ENCODE results near the gene MCCC1. TPM values are rescaled to one million over a fixed set of nuclear protein-coding genes. Genes with fewer than 3 reads are reported as not detected.
A peak's percentile ranks its signal among the peaks of the same experiment; 100 is the strongest.

The MCCC1 gene
- total RNA-seq, 1 experiment from 2014 or later: 19.2 TPM

- Histone ChIP-seq H3K4me1 (ENCODE audit: insufficient read depth, low read length, poor library complexity, severe bottlenecking) (no peaks in the 10 kb centered on the region), H3K36me3 (ENCODE audit: insufficient read depth, low read length, poor library complexity, severe bottlenecking) (peaks cover under 1% of the 10 kb centered on the region), H3K9me3 (ENCODE audit: low read depth, low read length, poor library complexity, severe bottlenecking) (no peaks in the 10 kb centered on the region), H3K27ac (ENCODE audit: low read depth, low read length, poor library complexity, severe bottlenecking) (no peak overlapping the region), H3K27me3 (replicated peaks; ENCODE audit: insufficient read depth, low read depth, low read length, poor library complexity) (no peaks in the 10 kb centered on the region), H3K4me3 (ENCODE audit: low read depth, low read length, poor library complexity, severe bottlenecking) (no peak overlapping the region)
- intact Hi-C loops (cut with micrococcal nuclease; ENCODE audit: unreplicated experiment): no loop called here
- BruUV-seq (replicated peaks): no TSS peak
- ChIA-PET CTCF (no interaction called here), POLR2A (ENCODE audit: low non-redundant PET) (no interaction called here)
- TF ChIP-seq CTCF (conservative IDR thresholded peaks at IDR 0.05; ENCODE audit: low read depth, low read length) (no peak), EZH2 (IDR thresholded peaks at IDR 0.05; ENCODE audit: borderline replicate concordance, low read depth, low read length, poor library complexity, severe bottlenecking) (no peak)
- no peak for DNase-seq (ENCODE audit: low spot score)
Observed at GRCh38 chr3:183092256-183092655, 7.0 kb downstream of the MCCC1 start.

- POLR2A ChIA-PET (ENCODE audit: low non-redundant PET): no interaction called here
- Histone ChIP-seq H3K9me3 (ENCODE audit: low read depth, low read length, poor library complexity, severe bottlenecking) (no peaks in the 10 kb centered on the region), H3K4me1 (ENCODE audit: insufficient read depth, low read length, poor library complexity, severe bottlenecking) (no peaks in the 10 kb centered on the region), H3K27ac (ENCODE audit: low read depth, low read length, poor library complexity, severe bottlenecking) (no peak overlapping the region), H3K4me3 (ENCODE audit: low read depth, low read length, poor library complexity, severe bottlenecking) (no peak overlapping the region), H3K27me3 (replicated peaks; ENCODE audit: insufficient read depth, low read depth, low read length, poor library complexity) (no peaks in the 10 kb centered on the region), H3K36me3 (ENCODE audit: insufficient read depth, low read length, poor library complexity, severe bottlenecking) (peaks cover 16% of the 10 kb centered on the region)
- DNase-seq (ENCODE audit: low spot score): no peak
- TF ChIP-seq CTCF (conservative IDR thresholded peaks at IDR 0.05; ENCODE audit: low read depth, low read length) (no peak), EZH2 (IDR thresholded peaks at IDR 0.05; ENCODE audit: borderline replicate concordance, low read depth, low read length, poor library complexity, severe bottlenecking) (no peak)
- intact Hi-C loops (cut with micrococcal nuclease; ENCODE audit: unreplicated experiment): no loop called here
- CTCF ChIA-PET: no interaction called here
- BruUV-seq (replicated peaks): no TSS peak
Observed at GRCh38 chr3:183087184-183087583, 12.1 kb downstream of the MCCC1 start.

- H3K27me3 ChIP-seq (replicated peaks; ENCODE audit: insufficient read depth, low read depth, low read length, poor library complexity): no peaks in the 10 kb centered on the region
- H3K4me3 ChIP-seq (ENCODE audit: low read depth, low read length, poor library complexity, severe bottlenecking): no peak overlapping the region
- no peak overlapping the region for H3K27ac ChIP-seq (ENCODE audit: low read depth, low read length, poor library complexity, severe bottlenecking)
- CTCF ChIA-PET: interaction anchor here (1.0 kb wide), 1 partner anchor 11 kb away, joined by 7 read pairs; no protein-coding TSS in a partner anchor
- no peaks in the 10 kb centered on the region for H3K4me1 ChIP-seq (ENCODE audit: insufficient read depth, low read length, poor library complexity, severe bottlenecking)
- peaks cover 27% of the 10 kb centered on the region for H3K36me3 ChIP-seq (ENCODE audit: insufficient read depth, low read length, poor library complexity, severe bottlenecking)
- peak; percentile 58 for DNase-seq (ENCODE audit: low spot score)
- intact Hi-C loops (cut with micrococcal nuclease; ENCODE audit: unreplicated experiment): no loop called here
- POLR2A ChIA-PET (ENCODE audit: low non-redundant PET): no interaction called here
- H3K9me3 ChIP-seq (ENCODE audit: low read depth, low read length, poor library complexity, severe bottlenecking): no peaks in the 10 kb centered on the region
- BruUV-seq (replicated peaks): no TSS peak
- TF ChIP-seq CTCF (conservative IDR thresholded peaks at IDR 0.05; ENCODE audit: low read depth, low read length): peak; percentile 71
- TF ChIP-seq EZH2 (IDR thresholded peaks at IDR 0.05; ENCODE audit: borderline replicate concordance, low read depth, low read length, poor library complexity, severe bottlenecking): no peak
Observed at GRCh38 chr3:183085634-183086390, 13.5 kb downstream of the MCCC1 start.

Data from A673 (cell line).